Measurements from ENCODE around the gene E2F1.

- TF ChIP-seq CTCF (IDR thresholded peaks at IDR 0.05) (no peak), EZH2 (IDR thresholded peaks at IDR 0.05; ENCODE audit: borderline replicate concordance, insufficient read depth, low read depth, low read length, poor library complexity, severe bottlenecking) (no peak)
These were observed 14.5 kb downstream of the E2F1 start for GRCh38 chr20:33671573-33672288.

Data from B cell (primary cell).